K562 (cell line): ENCODE results near the gene AVPI1.

Source experiments
- ARHGAP35 ChIP-seq: fragments of 450-650 bp; IDR thresholded peaks from 2 replicates; pipeline ENCODE4 v1.6.1; 2018; ENCODE audit not compliant: partially characterized antibody
- BRD9 ChIP-seq: fragments of 450-650 bp; IDR thresholded peaks from 2 replicates; pipeline ENCODE4 v1.6.1; 2018; ENCODE audit warnings: low read depth; ENCODE audit not compliant: partially characterized antibody
- CHD2 ChIP-seq: IDR thresholded peaks from 2 replicates; pipeline ENCODE4 v1.6.1; 2011; ENCODE audit warnings: low read depth, low read length
- EP300 ChIP-seq: IDR thresholded peaks from 2 replicates; pipeline ENCODE4 v1.6.1; 2012; ENCODE audit warnings: low read length, improper control_type of control experiment
- FOS ChIP-seq: IDR thresholded peaks from 3 replicates; pipeline ENCODE4 v1.6.1; 2011; ENCODE audit not compliant: insufficient read length; ENCODE audit errors: extremely low read depth
- GATAD2B ChIP-seq: fragments of 450-650 bp; IDR thresholded peaks from 2 replicates; pipeline ENCODE4 v1.6.1; 2017; ENCODE audit warnings: mild to moderate bottlenecking, borderline replicate concordance
- JUND ChIP-seq, 2 experiments: IDR thresholded peaks; 2 replicates in 1 of 2; 3 replicates in 1 of 2; pipeline ENCODE4 v1.6.1; 2011; ENCODE audit warnings: borderline replicate concordance in 2 of 2, low read depth in 2 of 2, low read length in 2 of 2, improper control_type of control experiment in 1 of 2, missing biosample characterization in 1 of 2, missing genetic modification characterization in 1 of 2, missing genetic modification reagents in 1 of 2
- MYC ChIP-seq, 2 experiments: fragments of 250-450 bp in 1 of 2; sonication (Bioruptor Pico) in 1 of 2; IDR thresholded peaks; 2 replicates each; pipeline versions ENCODE4 v1.5.1 to v1.6.1; 2012 to 2021; ENCODE audit warnings: low read depth in 2 of 2, borderline replicate concordance in 1 of 2, improper control_type of control experiment in 1 of 2, low read length in 1 of 2, mild to moderate bottlenecking in 1 of 2, moderate library complexity in 1 of 2
- NFIX ChIP-seq: fragments of 250-450 bp; sonication (Bioruptor Pico); IDR thresholded peaks from 2 replicates; pipeline ENCODE4 v1.4.0; 2020; ENCODE audit warnings: low read depth, mild to moderate bottlenecking, moderate library complexity
- NR0B1 ChIP-seq: fragments of 450-650 bp; IDR thresholded peaks from one replicate; pipeline ENCODE4 v1.6.1; 2018; ENCODE audit warnings: mild to moderate bottlenecking, moderate library complexity; ENCODE audit not compliant: partially characterized antibody
- POLR2A ChIP-seq: fragments of 450-650 bp; conservative IDR thresholded peaks from 2 replicates; pipeline ENCODE4 v1.6.1; 2016
- RBBP5 ChIP-seq: fragments of 200-600 bp; sonication (generic); IDR thresholded peaks from 2 replicates; pipeline ENCODE4 v1.6.1; 2012; ENCODE audit warnings: borderline replicate concordance, mild to moderate bottlenecking, low read length, control low read depth, inconsistent platforms; ENCODE audit not compliant: insufficient read depth, poor library complexity, severe bottlenecking
- RFX5 ChIP-seq: IDR thresholded peaks from 2 replicates; pipeline ENCODE4 v1.6.1; 2011; ENCODE audit warnings: low read depth, mild to moderate bottlenecking, improper control_type of control experiment, low read length
- TF ChIP-seq, protein P1 (sequence below), 2 experiments: fragments of 250-450 bp in 1 of 2; fragments of 450-650 bp in 1 of 2; sonication (Bioruptor Pico) in 1 of 2; IDR thresholded peaks; 2 replicates each; pipeline versions ENCODE4 v1.6.1 to v1.8.0; 2016 to 2021; ENCODE audit warnings: mild to moderate bottlenecking in 2 of 2, moderate library complexity in 2 of 2, missing compliant biosample characterization in 1 of 2, missing genetic modification characterization in 1 of 2

DNA sequence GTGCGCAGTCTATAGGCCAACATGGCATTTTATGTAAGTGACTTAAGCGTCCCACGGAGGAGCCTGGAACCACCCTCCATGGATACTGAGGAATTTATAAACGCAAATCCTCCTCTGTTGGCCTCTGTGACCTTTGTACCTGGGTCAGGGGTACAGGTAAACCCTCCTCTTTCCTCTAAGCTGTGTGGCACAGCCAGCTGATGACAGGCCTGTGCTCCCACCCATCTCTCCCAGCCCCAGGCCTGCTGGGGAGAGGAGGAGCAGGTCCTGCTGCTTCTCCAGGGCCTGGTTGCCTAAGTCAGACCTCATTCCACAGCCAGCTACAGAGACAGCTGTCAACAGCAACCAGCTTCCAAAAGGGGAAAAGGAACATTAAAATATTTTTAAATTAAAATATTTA lies 5.0 kb downstream of the AVPI1 start:
- TF ChIP-seq NR0B1 (no peak), GATAD2B (no peak), POLR2A (no peak), BRD9 (no peak), MYC (IDR thresholded peaks at IDR 0.05; ENCODE audit: low read depth, low read length) (no peak), MYC (CRISPR knock-in tag; IDR thresholded peaks at IDR 0.05; ENCODE audit: borderline replicate concordance, low read depth) (no peak), CHD2 (no peak), FOS (no peak), EP300 (no peak), RBBP5 (no peak), RFX5 (no peak), NFIX (no peak), ARHGAP35 (no peak), JUND (IDR thresholded peaks at IDR 0.05; ENCODE audit: borderline replicate concordance, low read depth, low read length) (no peak), JUND (tag; IDR thresholded peaks at IDR 0.05; ENCODE audit: borderline replicate concordance, low read depth, low read length) (no peak)
- TF ChIP-seq, protein P1, sequence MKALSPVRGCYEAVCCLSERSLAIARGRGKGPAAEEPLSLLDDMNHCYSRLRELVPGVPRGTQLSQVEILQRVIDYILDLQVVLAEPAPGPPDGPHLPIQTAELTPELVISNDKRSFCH (CRISPR knock-in tag; IDR thresholded peaks at IDR 0.05): no peak
- TF ChIP-seq, protein P1 (tag; IDR thresholded peaks at IDR 0.05): no peak
